ENCODE measurements around the gene KLHL29.
A peak's percentile ranks its signal among the peaks of the same experiment; 100 is the strongest.

KLHL29 gene

DNA sequence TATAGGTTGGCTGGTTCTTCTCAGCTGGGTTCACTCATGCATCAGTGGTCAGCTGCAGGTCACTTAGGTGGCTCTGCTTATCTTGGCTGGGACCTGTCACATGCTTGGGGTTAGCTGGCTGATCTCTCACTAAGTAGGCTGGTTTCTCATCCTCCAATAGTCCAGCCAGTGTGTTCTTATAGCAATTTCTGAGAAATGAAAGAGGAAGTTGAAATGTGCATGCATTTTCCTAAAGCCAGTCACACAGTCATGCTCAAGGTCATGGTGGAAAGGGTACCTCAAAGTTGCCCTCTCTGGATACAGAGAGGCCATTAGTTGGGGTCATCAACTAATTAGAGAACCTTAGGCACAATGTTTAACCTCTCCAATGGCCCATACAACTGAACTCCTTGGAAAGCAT is 64.4 kb downstream of the KLHL29 start:
- DNase-seq (ENCODE audit: low spot score), result no peak

- DNase-seq (ENCODE audit: low spot score), result no peak
Measured at GRCh38 chr2:23449831-23450331, 64.9 kb downstream of the KLHL29 start.

DNA sequence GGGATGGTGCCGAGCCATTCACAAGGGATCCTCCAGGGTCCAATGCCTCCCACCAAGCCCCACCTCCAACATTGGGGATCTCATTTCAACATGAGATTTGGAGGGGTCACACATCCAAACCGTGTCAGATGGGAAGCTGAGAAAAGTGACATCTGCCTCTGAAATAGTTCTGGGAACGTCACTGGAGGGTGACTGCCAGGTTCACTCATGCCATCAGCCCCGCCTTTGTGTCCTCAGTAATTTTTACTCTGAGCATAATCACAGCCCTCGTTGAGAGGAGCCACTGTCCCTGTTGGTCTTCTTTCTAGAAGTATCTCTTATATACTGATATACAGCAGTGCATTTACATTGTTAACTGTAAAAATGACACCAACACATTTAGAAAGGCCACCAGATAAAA is 67.4 kb downstream of the KLHL29 start:
- no peak for DNase-seq (ENCODE audit: low spot score)

DNA sequence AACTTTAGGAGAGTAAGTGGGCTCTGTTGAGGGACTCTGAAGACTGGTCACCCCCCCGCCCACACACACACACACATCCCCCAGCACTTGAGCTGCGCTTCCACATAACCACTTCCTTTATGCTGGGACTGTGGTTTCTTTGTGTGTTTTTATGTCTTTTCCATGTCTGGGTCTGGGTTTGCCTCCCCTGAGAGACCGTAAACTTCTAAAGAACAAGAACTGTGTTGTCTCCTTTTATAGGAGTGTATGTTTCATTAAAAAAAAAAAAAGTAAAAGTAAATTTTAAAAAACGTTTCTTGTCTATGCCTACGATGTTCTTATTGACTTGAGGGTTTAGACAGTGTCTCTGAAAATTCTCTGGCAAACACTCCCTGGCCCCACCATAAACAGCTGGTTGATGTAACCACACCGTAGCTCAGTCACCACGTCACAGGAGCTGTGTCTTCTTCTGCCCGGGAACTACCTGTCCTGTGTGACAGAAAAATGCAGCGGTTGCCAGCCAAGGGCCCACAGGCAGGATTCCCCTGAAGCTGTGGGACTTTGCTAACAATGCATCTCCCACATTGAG is 68.0 kb downstream of the KLHL29 start:
- peak; percentile 4 for DNase-seq (ENCODE audit: low spot score)

DNA sequence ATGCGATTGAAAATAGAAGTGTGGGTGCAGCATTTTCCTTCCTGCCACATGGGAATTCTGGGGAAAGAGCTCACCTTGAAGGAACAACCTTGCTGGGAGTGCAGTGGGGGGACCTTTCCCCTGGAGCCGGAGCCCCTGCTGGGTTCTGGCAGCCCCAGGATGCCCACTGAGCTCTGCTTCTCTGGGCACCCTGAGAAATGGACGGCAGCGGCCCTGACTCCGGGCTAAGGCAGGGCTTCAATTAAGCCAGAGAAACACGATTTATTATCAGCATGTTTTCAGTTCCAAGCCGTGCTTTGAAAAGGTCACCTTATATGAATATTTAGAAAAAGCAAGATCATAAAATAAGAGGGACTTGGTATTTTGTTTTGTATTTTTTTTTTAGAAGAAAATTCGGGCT is 68.5 kb downstream of the KLHL29 start:
- no peak for DNase-seq (ENCODE audit: low spot score)

GRCh38 chr2:23453836-23454460 is 69.0 kb downstream of the KLHL29 start:
- DNase-seq (ENCODE audit: low spot score), result no peak

DNA sequence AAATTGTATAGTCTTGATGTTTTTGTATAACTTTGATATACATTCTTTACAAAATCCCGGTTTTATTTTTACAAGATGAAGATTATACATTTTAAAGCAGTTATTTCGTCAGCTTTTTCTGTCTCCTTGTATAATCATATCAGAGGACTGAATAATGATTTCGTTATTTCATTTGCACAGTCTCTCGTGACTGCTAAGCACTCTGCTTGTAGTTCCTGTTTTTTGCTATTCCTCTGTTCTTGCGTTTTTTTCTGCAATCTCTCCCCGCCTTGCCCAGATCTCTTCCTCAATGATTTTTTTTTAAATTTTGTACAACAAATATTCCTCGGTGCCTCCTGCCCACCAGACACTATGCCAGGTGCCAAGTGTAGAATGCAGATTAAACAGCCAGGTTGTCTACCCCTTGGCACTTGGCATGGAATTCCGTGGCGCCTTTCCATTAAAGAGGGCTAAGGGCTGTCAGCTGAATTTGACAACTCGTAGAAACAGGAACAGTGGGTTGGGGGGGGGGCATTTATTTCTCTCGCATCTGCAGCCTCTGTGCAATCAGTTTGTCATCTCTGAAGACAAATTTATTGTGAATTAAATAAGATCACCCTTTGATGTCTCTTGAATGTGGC is 69.6 kb downstream of the KLHL29 start:
- DNase-seq (ENCODE audit: low spot score), result no peak

DNA sequence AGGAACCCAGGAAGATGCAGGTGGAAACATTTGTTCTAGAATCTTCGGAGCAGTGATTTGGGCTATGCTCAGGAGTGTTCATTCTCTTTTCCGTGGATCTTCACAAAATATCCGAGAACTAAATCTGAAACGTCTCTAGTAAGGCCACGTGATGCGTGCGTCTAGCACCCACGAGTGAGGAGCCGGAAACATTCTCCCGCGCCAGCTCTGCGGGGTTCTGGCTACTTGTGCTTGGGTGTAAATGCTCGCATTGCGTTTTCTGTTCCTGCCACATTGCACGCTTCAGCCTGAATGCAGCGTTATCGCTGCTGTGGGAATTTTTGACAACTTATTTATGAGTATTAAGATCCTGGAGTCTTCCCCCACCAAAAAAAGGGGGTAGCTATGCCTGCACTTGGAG is 71.4 kb downstream of the KLHL29 start:
- DNase-seq (ENCODE audit: low spot score), result no peak

GRCh38 chr2:23456881-23457760 is 72.1 kb downstream of the KLHL29 start:
- no peak for DNase-seq (ENCODE audit: low spot score)

GRCh38 chr2:23457990-23458682 is 73.2 kb downstream of the KLHL29 start:
- DNase-seq (ENCODE audit: low spot score), result no peak

GRCh38 chr2:23459032-23459431 is 74.1 kb downstream of the KLHL29 start:
- DNase-seq (ENCODE audit: low spot score), result no peak

DNA sequence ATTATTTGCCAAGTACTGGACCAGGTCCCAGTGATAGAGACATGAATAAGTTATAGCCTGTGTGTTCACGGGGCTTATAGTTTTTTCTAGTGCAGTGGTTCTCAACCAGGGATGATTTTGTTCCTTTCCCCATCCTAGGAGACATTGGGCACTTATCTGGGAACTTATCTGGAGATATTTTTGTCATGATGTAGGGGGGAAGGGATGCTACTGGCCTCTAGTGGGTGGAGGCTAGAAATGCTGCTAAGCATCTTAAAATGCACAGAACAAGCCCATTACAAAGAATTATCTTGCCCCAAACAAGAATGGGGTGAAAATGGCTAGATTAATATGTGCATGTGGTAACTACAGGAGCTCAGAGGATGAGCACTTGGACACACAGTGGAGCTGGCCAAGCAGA is 75.2 kb downstream of the KLHL29 start:
- DNase-seq (ENCODE audit: low spot score), result no peak

GRCh38 chr2:23460993-23461392 is 76.0 kb downstream of the KLHL29 start:
- DNase-seq (ENCODE audit: low spot score), result no peak

DNA sequence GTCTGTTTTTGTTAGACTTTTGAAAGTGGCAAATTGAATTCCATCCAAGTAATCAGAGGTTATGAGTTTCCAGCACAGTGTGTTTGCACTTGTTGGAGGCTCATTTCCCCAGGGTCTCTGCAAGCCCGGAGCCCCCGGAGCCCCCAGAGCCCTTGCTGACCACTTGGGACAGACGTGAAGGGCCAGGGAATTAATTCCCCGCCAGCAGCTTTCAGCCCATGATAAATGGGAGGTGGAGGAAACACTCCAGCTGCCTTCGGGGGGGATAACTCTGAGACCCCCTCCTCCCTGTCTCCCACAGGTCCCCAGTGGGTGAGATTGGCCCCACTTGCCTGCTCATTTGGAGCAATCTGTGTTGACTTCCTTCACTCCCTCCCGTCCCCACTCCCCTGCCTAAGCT is 79.2 kb downstream of the KLHL29 start:
- no peak for DNase-seq (ENCODE audit: low spot score)

DNA sequence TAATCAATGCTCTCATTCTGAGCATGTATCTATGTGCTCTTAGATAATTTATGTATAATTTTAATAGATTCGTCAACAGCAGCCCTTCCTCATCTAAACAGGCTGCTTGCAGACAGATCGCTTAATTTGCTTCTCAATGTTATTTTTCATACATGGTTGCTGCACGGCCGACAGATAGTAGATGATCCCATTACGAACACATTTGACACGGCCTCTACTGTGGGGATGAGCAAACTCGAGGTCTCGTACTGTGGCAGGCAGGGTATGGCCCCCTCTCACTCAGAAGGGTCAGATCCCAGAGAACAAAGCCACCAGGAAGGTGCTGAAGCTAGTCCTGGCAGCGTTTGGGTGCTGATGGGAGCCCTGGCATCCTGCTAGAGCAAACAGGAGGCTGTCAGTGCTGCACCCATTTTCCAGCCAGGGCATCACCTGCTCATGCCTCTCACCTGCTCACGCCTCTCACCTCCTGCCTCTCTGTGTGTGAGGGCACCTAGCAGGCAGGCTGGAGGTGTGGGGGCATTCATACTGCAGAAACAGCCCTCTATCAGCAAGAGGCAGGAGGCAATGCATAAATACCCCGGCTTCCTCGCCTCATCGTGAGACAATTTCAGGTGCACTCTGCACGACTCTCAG is 80.0 kb downstream of the KLHL29 start:
- no peak for DNase-seq (ENCODE audit: low spot score)

DNA sequence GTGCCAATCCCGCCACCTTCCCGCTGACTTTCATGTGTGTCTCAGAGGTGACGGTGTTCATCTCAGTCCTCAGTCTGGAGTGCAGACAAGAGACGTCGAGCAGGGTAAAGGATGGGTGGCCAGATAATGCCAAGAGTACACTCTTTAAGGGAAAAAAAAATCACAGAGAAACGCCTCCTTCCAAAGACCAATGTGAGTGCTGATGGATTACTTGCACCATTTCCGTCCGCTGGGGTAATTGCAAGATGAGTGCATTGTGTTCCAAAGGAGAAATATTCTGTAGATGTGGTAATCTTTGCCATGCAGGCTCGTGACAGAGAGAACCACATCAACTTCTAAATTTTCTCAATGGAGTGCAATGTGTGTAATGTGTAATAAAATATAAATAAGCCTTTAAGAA is 81.0 kb downstream of the KLHL29 start:
- no peak for DNase-seq (ENCODE audit: low spot score)

DNA sequence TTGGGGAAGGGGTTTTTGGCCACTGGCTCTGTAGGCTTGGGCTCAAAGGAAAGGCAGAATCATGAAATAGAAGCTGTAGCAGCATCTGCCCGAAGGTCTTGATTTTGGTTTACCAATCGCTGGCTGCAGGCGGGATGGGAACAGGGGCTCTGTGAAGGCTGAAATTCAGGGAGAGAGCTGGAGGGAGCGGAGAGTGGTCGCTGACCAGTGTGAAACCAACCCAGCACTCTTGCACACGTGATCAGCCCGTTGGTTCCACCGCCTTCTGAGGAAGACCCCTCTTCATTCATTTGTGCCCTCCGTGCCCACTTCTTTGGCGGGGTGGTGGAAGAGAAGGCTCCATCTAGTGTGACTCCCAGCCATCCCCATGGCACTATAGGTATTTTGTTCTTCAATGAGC is 82.6 kb downstream of the KLHL29 start:
- DNase-seq (ENCODE audit: low spot score), result no peak

DNA sequence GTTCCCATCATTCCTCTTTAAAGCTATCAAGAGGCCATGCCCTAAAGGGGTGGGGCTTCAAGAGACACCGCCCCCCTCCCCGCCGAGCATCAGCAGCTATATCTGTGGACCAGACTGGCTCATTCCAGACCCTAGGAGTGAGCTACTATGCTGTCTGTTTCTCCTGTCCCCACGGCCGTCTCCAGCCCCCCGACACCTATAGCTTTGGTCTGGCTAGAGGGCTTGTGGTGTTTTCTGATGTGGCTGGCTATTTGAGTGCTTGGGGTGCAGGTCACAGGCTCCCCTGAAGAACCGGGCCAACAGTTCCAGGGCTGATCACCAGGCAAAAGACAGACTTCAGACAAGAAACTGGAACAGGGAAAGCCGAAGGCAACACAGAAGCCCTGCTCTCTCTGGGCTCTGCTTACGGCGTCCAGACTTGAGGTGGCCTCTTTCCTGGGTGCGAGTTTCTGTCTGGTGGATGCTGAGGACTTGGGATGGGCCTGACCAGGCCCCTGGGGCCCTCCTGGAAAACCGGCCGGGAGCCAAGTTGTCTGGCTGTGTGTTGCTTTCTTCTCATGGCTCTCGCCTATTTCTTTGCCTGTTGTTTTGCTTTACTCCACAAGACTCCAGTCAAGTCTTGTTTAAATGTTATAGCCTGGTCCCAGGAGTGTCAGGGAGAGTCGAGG is 83.6 kb downstream of the KLHL29 start:
- no peak for DNase-seq (ENCODE audit: low spot score)

GRCh38 chr2:23469142-23469540 is 84.2 kb downstream of the KLHL29 start:
- no peak for DNase-seq (ENCODE audit: low spot score)

GRCh38 chr2:23475036-23475435 is 90.1 kb downstream of the KLHL29 start:
- DNase-seq (ENCODE audit: low spot score), result no peak

GRCh38 chr2:23475473-23475872 is 90.5 kb downstream of the KLHL29 start:
- no peak for DNase-seq (ENCODE audit: low spot score)

Measured in CD4-positive, alpha-beta T cell treated with Interleukin-2 at 100 ng/mL for 4 hours (primary cell).